Kidney (tissue), 14 donors: ENCODE results near the gene SLF1. TPM values are rescaled to one million over a fixed set of nuclear protein-coding genes. Genes with fewer than 3 reads are reported as not detected.
A peak's percentile ranks its signal among the peaks of the same experiment; 100 is the strongest.

Experiments used
- DNase-seq, 5 donors: peaks; one replicate each; pipeline ENCODE4 v3.0.0-alpha.2; 2013 to 2020
- FAIRE-seq: peaks from 2 replicates; lab custom pipeline; 2012; peaks lifted over from hg19 to GRCh38; lab: Jason Lieb, UNC
- H3K27ac ChIP-seq, 2 donors: one replicate each; pipeline ENCODE4 v1.7.0; 2013; ENCODE audit warnings: low read depth in 2 of 2, low read length in 2 of 2, inconsistent platforms in 1 of 2
- H3K27me3 ChIP-seq: one replicate; pipeline ENCODE4 v1.7.1; 2013; ENCODE audit warnings: low read length, inconsistent platforms; ENCODE audit not compliant: control insufficient read depth, insufficient read depth
- H3K36me3 ChIP-seq, 3 donors: one replicate each; pipeline versions ENCODE4 v1.7.0 to v1.7.1; 2013; ENCODE audit warnings: low read length in 3 of 3, control low read depth in 1 of 3, inconsistent platforms in 1 of 3; ENCODE audit not compliant: insufficient read depth in 3 of 3, control insufficient read depth in 2 of 3
- H3K4me1 ChIP-seq, 3 donors: one replicate each; pipeline versions ENCODE4 v1.7.0 to v1.7.1; 2013; ENCODE audit warnings: low read length in 3 of 3, inconsistent platforms in 1 of 3, low read depth in 1 of 3; ENCODE audit not compliant: control insufficient read depth in 2 of 3, insufficient read depth in 2 of 3
- H3K4me3 ChIP-seq, 3 donors: one replicate each; pipeline versions ENCODE4 v1.7.0 to v1.8.1; 2013; ENCODE audit warnings: low read length in 3 of 3, control low read depth in 1 of 3, inconsistent platforms in 1 of 3
- H3K9ac ChIP-seq, 3 donors: one replicate each; pipeline versions ENCODE4 v1.7.0 to v1.7.1; 2013; ENCODE audit warnings: low read length in 3 of 3, control low read depth in 1 of 3, inconsistent platforms in 1 of 3
- H3K9me3 ChIP-seq, 3 donors: one replicate each; pipeline versions ENCODE4 v1.7.0 to v1.7.1; 2013; ENCODE audit warnings: low read length in 3 of 3, control low read depth in 1 of 3, inconsistent platforms in 1 of 3; ENCODE audit not compliant: control insufficient read depth in 2 of 3, insufficient read depth in 1 of 3
- CTCF ChIP-seq: IDR thresholded peaks from 3 replicates; pipeline ENCODE4 v1.5.1; 2012; ENCODE audit warnings: mild to moderate bottlenecking, moderate library complexity, borderline replicate concordance; ENCODE audit not compliant: insufficient read depth; ENCODE audit errors: extremely low read depth
- intact Hi-C: fragments of 100-400 bp; cut with DNase I; formaldehyde crosslinking; loops from one replicate; pipeline ENCODE4 v1.11.1; 2022
- polyA plus RNA-seq: library from polyadenylated mRNA; stranded (reverse); fragments of 350-450 nt; fragmentation: Illumina TruSeq; extraction: RNeasy Lipid Tissue Mini Kit (QIAGEN cat#74804); gene quantifications from one replicate; pipeline ENCODE4 v1.2.3, GENCODE V29; 2014; ENCODE audit warnings: low read depth, low replicate concordance; ENCODE audit not compliant: insufficient read depth
- total RNA-seq: library from RNA; stranded (reverse); fragmentation: NEBNext Ultra II Directional; extraction: Animal tissue kit (Norgen Biotek cat#: 25700); gene quantifications from one replicate; pipeline ENCODE4 v1.2.1, GENCODE V29; 2021
- donor health status: control.
- donor health status: control.
- donor health status: control.
- donor health status: control.
- donor health status: control.
- donor health status: DM: yes; HTN: yes; CAD: no.
- donor health status: Normal renal cell carcinoma (clear cell type).

Gene SLF1
- total and polyA plus RNA-seq, 2 donors from 2014 or later, result 1.3 to 4.5 TPM

- Histone ChIP-seq H3K9me3 (no peaks in the 10 kb centered on the region), H3K27ac (no peak overlapping the region), H3K9ac (no peak overlapping the region), H3K27me3 (no peaks in the 10 kb centered on the region), H3K4me3 (no peak overlapping the region), H3K36me3 (no peaks in the 10 kb centered on the region), H3K4me1 (no peaks in the 10 kb centered on the region)
- TF ChIP-seq CTCF, result no peak
- intact Hi-C loops, result no loop called here
- DNase-seq, result peak in 1 of 5 donors; percentile 7
- FAIRE-seq, result no peak
Measured at GRCh38 chr5:94613583-94613982, 4.9 kb upstream of the SLF1 start.

GRCh38 chr5:94614156-94614805 is 4.2 kb upstream of the SLF1 start:
- Histone ChIP-seq H3K4me3 (no peak overlapping the region), H3K27me3 (no peaks in the 10 kb centered on the region), H3K4me1 (no peaks in the 10 kb centered on the region), H3K27ac (no peak overlapping the region), H3K9ac (no peak overlapping the region), H3K9me3 (no peaks in the 10 kb centered on the region), H3K36me3 (no peaks in the 10 kb centered on the region)
- FAIRE-seq (no peak), DNase-seq (no peak)
- intact Hi-C loops, result no loop called here
- no peak for TF ChIP-seq CTCF

GRCh38 chr5:94615862-94616261 is 2.6 kb upstream of the SLF1 start:
- intact Hi-C loops, result no loop called here
- Histone ChIP-seq H3K9ac (no peak overlapping the region), H3K4me1 (no peaks in the 10 kb centered on the region), H3K4me3 (no peak overlapping the region), H3K9me3 (no peaks in the 10 kb centered on the region), H3K27me3 (no peaks in the 10 kb centered on the region), H3K27ac (no peak overlapping the region), H3K36me3 (no peaks in the 10 kb centered on the region)
- no peak for DNase-seq
- FAIRE-seq, result no peak
- TF ChIP-seq CTCF, result no peak
